Lower lobe of right lung (tissue), 2 donors: ENCODE data around the gene C3orf18. TPM values are rescaled to one million over a fixed set of nuclear protein-coding genes. Genes with fewer than 3 reads are reported as not detected.

Experiments
- ATAC-seq, 2 donors: fragments of 200-7000 bp; cut with Tn5 transposase; one replicate each; pipeline ENCODE4 v1.9.1; 2020 to 2022; ENCODE audit warnings: mild to moderate bottlenecking in 2 of 2, moderate library complexity in 2 of 2
- DNase-seq: peaks from one replicate; pipeline ENCODE4 v3.0.0-alpha.2; 2020
- H3K27ac ChIP-seq: fragments of 200-600 bp; one replicate; pipeline ENCODE4 v1.8.0; 2022
- H3K27me3 ChIP-seq: fragments of 200-600 bp; one replicate; pipeline ENCODE4 v1.8.0; 2022; ENCODE audit warnings: low read depth
- H3K36me3 ChIP-seq: fragments of 200-600 bp; one replicate; pipeline ENCODE4 v1.8.0; 2022; ENCODE audit warnings: mild to moderate bottlenecking
- H3K4me1 ChIP-seq: fragments of 200-600 bp; one replicate; pipeline ENCODE4 v1.8.0; 2022
- H3K4me3 ChIP-seq: fragments of 200-600 bp; one replicate; pipeline ENCODE4 v1.8.0; 2022; ENCODE audit warnings: mild to moderate bottlenecking
- H3K9me3 ChIP-seq: fragments of 200-600 bp; one replicate; pipeline ENCODE4 v1.8.0; 2022
- CTCF ChIP-seq: fragments of 200-600 bp; IDR thresholded peaks from one replicate; pipeline ENCODE4 v1.8.0; 2022; ENCODE audit warnings: antibody characterized with exemption, mild to moderate bottlenecking
- intact Hi-C: fragments of 100-400 bp; cut with DNase I; formaldehyde crosslinking; loops from one replicate; pipeline ENCODE4 v1.11.0; 2022
- total RNA-seq: library from RNA; stranded (reverse); fragmentation: NEBNext Ultra II Directional; extraction: Animal tissue kit (Norgen Biotek cat#: 25700); gene quantifications from one replicate; pipeline ENCODE4 v1.2.1, GENCODE V29; 2021
- donor health status: DM: no; HTN: yes; CAD: no; lungs with severe emphysema.

Gene C3orf18
- total RNA-seq, 1 donor from 2014 or later: 6.7 TPM

GRCh38 chr3:50586763-50587070 is 19.2 kb upstream of the C3orf18 start:
- no peak overlapping the region for H3K4me3 ChIP-seq
- no peak for TF ChIP-seq CTCF
- peak overlapping the region; percentile 86 for H3K27ac ChIP-seq
- no peaks in the 10 kb centered on the region for H3K9me3 ChIP-seq
- H3K36me3 ChIP-seq: peaks cover 8% of the 10 kb centered on the region
- DNase-seq (no peak), ATAC-seq (no peak)
- intact Hi-C loops: no loop called here
- H3K27me3 ChIP-seq: no peaks in the 10 kb centered on the region
- peaks cover 76% of the 10 kb centered on the region for H3K4me1 ChIP-seq

GRCh38 chr3:50585919-50586762 is 18.6 kb upstream of the C3orf18 start:
- peaks cover 11% of the 10 kb centered on the region for H3K36me3 ChIP-seq
- TF ChIP-seq CTCF: no peak
- no peak for ATAC-seq
- no peaks in the 10 kb centered on the region for H3K9me3 ChIP-seq
- no peaks in the 10 kb centered on the region for H3K27me3 ChIP-seq
- intact Hi-C loops: no loop called here
- no peak overlapping the region for H3K4me3 ChIP-seq
- no peak for DNase-seq
- H3K4me1 ChIP-seq: peaks cover 78% of the 10 kb centered on the region
- H3K27ac ChIP-seq: peak overlapping the region; percentile 86

GRCh38 chr3:50584391-50584790 is 16.8 kb upstream of the C3orf18 start:
- no peaks in the 10 kb centered on the region for H3K27me3 ChIP-seq
- DNase-seq (no peak), ATAC-seq (peak; percentile 30 to 42)
- peak overlapping the region; percentile 2 for H3K4me3 ChIP-seq
- no peak for TF ChIP-seq CTCF
- intact Hi-C loops: no loop called here
- H3K9me3 ChIP-seq: no peaks in the 10 kb centered on the region
- peak overlapping the region; percentile 86 for H3K27ac ChIP-seq
- H3K36me3 ChIP-seq: peaks cover 18% of the 10 kb centered on the region
- H3K4me1 ChIP-seq: peaks cover 64% of the 10 kb centered on the region

- peak overlapping the region; percentile 2 for H3K4me3 ChIP-seq
- TF ChIP-seq CTCF: no peak
- H3K27me3 ChIP-seq: no peaks in the 10 kb centered on the region
- peaks cover 59% of the 10 kb centered on the region for H3K4me1 ChIP-seq
- H3K36me3 ChIP-seq: peaks cover 23% of the 10 kb centered on the region
- peak; percentile 89 for DNase-seq
- H3K27ac ChIP-seq: peak overlapping the region; percentile 86
- no peaks in the 10 kb centered on the region for H3K9me3 ChIP-seq
- peak; percentile 89 to 93 for ATAC-seq
- intact Hi-C loops: no loop called here
Observed at GRCh38 chr3:50583897-50584296, 16.4 kb upstream of the C3orf18 start.

GRCh38 chr3:50582083-50582482 is 14.5 kb upstream of the C3orf18 start:
- DNase-seq: no peak
- ATAC-seq: no peak
- peak overlapping the region; percentile 86 for H3K27ac ChIP-seq

More at GRCh38 chr3:50582083-50582482, 14.5 kb upstream of the C3orf18 start:
- H3K9me3 ChIP-seq: no peaks in the 10 kb centered on the region
- TF ChIP-seq CTCF: no peak
- no peaks in the 10 kb centered on the region for H3K27me3 ChIP-seq
- intact Hi-C loops: no loop called here
- H3K36me3 ChIP-seq: peaks cover 41% of the 10 kb centered on the region
- H3K4me3 ChIP-seq: no peak overlapping the region
- peaks cover 48% of the 10 kb centered on the region for H3K4me1 ChIP-seq
